Muscle layer of duodenum (tissue), 2 donors: Measurements from ENCODE around the gene TEAD1.

Source experiments
- H3K27ac ChIP-seq: one replicate; pipeline ENCODE4 v1.7.0; 2013; ENCODE audit warnings: mild to moderate bottlenecking, low read length
- H3K27me3 ChIP-seq: one replicate; pipeline ENCODE4 v1.7.0; 2013; ENCODE audit warnings: low read depth, mild to moderate bottlenecking, control low read depth, low read length
- H3K36me3 ChIP-seq, 2 donors: one replicate each; pipeline ENCODE4 v1.7.0; 2013; ENCODE audit warnings: low read length in 2 of 2, control low read depth in 1 of 2, mild to moderate bottlenecking in 1 of 2; ENCODE audit not compliant: insufficient read depth in 2 of 2, control insufficient read depth in 1 of 2
- H3K4me1 ChIP-seq, 2 donors: one replicate each; pipeline ENCODE4 v1.7.0; 2013; ENCODE audit warnings: low read length in 2 of 2, mild to moderate bottlenecking in 2 of 2, control low read depth in 1 of 2, moderate library complexity in 1 of 2; ENCODE audit not compliant: insufficient read depth in 2 of 2, control insufficient read depth in 1 of 2
- H3K4me3 ChIP-seq, 2 donors: one replicate each; pipeline ENCODE4 v1.7.0; 2013; ENCODE audit warnings: low read length in 2 of 2, low read depth in 1 of 2, mild to moderate bottlenecking in 1 of 2
- H3K9me3 ChIP-seq, 2 donors: one replicate each; pipeline ENCODE4 v1.7.0; 2013; ENCODE audit warnings: low read length in 2 of 2, control low read depth in 1 of 2, mild to moderate bottlenecking in 1 of 2; ENCODE audit not compliant: control insufficient read depth in 1 of 2
- donor health status: healthy.

TEAD1 gene

GRCh38 chr11:12991426-12991825 is 317.2 kb downstream of the TEAD1 start:
- H3K4me3 ChIP-seq, result no peak overlapping the region
- H3K4me1 ChIP-seq, result no peaks in the 10 kb centered on the region
- H3K9me3 ChIP-seq, result no peaks in the 10 kb centered on the region
- H3K27me3 ChIP-seq, result no peaks in the 10 kb centered on the region
- H3K36me3 ChIP-seq, result no peaks in the 10 kb centered on the region
- no peak overlapping the region for H3K27ac ChIP-seq

GRCh38 chr11:12993626-12994025 is 319.4 kb downstream of the TEAD1 start:
- Histone ChIP-seq H3K27me3 (no peaks in the 10 kb centered on the region), H3K27ac (no peak overlapping the region), H3K9me3 (no peaks in the 10 kb centered on the region), H3K36me3 (no peaks in the 10 kb centered on the region), H3K4me3 (no peak overlapping the region), H3K4me1 (no peaks in the 10 kb centered on the region)
